ENCODE results near the gene ACAP2. TPM values are rescaled to one million over a fixed set of nuclear protein-coding genes. Genes with fewer than 3 reads are reported as not detected.

ACAP2 gene
- polyA plus RNA-seq, 1 donor from 2014 or later = 88.7 TPM

- Histone ChIP-seq H3K9me3 (ENCODE audit: low read length) (no peaks in the 10 kb centered on the region), H3K27ac (ENCODE audit: low read length) (no peak overlapping the region)
Observed at GRCh38 chr3:195312714-195313113, 130.1 kb downstream of the ACAP2 start.

GRCh38 chr3:195307711-195308110, 135.1 kb downstream of the ACAP2 start:
- H3K27ac ChIP-seq (ENCODE audit: low read length) = no peak overlapping the region
- H3K4me3 ChIP-seq (ENCODE audit: low read length) = no peak overlapping the region
- no peaks in the 10 kb centered on the region for H3K9me2 ChIP-seq (ENCODE audit: insufficient read depth, low read length)
- H4K20me1 ChIP-seq (ENCODE audit: insufficient read depth) = no peaks in the 10 kb centered on the region
- H3K4me2 ChIP-seq (ENCODE audit: low read length) = no peak overlapping the region
- H3K9me3 ChIP-seq (ENCODE audit: low read length) = no peaks in the 10 kb centered on the region
- H3K36me3 ChIP-seq (ENCODE audit: insufficient read depth, low read length) = no peaks in the 10 kb centered on the region
- no peak overlapping the region for H3K9ac ChIP-seq (ENCODE audit: low read length)
- TF ChIP-seq EZH2 (IDR thresholded peaks at IDR 0.05; ENCODE audit: borderline replicate concordance, insufficient read depth, low read length, poor library complexity, severe bottlenecking) = no peak
- no peak for TF ChIP-seq MXI1 (conservative IDR thresholded peaks at IDR 0.05; ENCODE audit: poor library complexity, severe bottlenecking)
- TF ChIP-seq TAF1 (IDR thresholded peaks at IDR 0.05; ENCODE audit: low read depth) = no peak
- no peaks in the 10 kb centered on the region for H3K27me3 ChIP-seq (ENCODE audit: insufficient read depth, low read depth, low read length)
- no peaks in the 10 kb centered on the region for H3F3A ChIP-seq (ENCODE audit: insufficient read depth, low read length, poor library complexity, severe bottlenecking)
- no peak overlapping the region for H2AFZ ChIP-seq (ENCODE audit: low read depth, low read length)
- H3K79me2 ChIP-seq (replicated peaks; ENCODE audit: insufficient read depth, low read length) = no peaks in the 10 kb centered on the region

More at GRCh38 chr3:195312714-195313113, 130.1 kb downstream of the ACAP2 start:
- Histone ChIP-seq H3K36me3 (ENCODE audit: insufficient read depth, low read length) (peaks cover 5% of the 10 kb centered on the region), H4K20me1 (ENCODE audit: insufficient read depth) (no peaks in the 10 kb centered on the region), H3F3A (ENCODE audit: insufficient read depth, low read length, poor library complexity, severe bottlenecking) (no peaks in the 10 kb centered on the region), H3K9ac (ENCODE audit: low read length) (no peak overlapping the region), H3K79me2 (replicated peaks; ENCODE audit: insufficient read depth, low read length) (no peaks in the 10 kb centered on the region), H3K4me3 (ENCODE audit: low read length) (no peak overlapping the region), H2AFZ (ENCODE audit: low read depth, low read length) (no peak overlapping the region), H3K4me2 (ENCODE audit: low read length) (no peak overlapping the region), H3K9me2 (ENCODE audit: insufficient read depth, low read length) (no peaks in the 10 kb centered on the region), H3K27me3 (ENCODE audit: insufficient read depth, low read depth, low read length) (no peaks in the 10 kb centered on the region)
- no peak for TF ChIP-seq EZH2 (IDR thresholded peaks at IDR 0.05; ENCODE audit: borderline replicate concordance, insufficient read depth, low read length, poor library complexity, severe bottlenecking)
- TF ChIP-seq SMC3 (conservative IDR thresholded peaks at IDR 0.05; ENCODE audit: poor library complexity) = no peak
- TF ChIP-seq, protein P1, sequence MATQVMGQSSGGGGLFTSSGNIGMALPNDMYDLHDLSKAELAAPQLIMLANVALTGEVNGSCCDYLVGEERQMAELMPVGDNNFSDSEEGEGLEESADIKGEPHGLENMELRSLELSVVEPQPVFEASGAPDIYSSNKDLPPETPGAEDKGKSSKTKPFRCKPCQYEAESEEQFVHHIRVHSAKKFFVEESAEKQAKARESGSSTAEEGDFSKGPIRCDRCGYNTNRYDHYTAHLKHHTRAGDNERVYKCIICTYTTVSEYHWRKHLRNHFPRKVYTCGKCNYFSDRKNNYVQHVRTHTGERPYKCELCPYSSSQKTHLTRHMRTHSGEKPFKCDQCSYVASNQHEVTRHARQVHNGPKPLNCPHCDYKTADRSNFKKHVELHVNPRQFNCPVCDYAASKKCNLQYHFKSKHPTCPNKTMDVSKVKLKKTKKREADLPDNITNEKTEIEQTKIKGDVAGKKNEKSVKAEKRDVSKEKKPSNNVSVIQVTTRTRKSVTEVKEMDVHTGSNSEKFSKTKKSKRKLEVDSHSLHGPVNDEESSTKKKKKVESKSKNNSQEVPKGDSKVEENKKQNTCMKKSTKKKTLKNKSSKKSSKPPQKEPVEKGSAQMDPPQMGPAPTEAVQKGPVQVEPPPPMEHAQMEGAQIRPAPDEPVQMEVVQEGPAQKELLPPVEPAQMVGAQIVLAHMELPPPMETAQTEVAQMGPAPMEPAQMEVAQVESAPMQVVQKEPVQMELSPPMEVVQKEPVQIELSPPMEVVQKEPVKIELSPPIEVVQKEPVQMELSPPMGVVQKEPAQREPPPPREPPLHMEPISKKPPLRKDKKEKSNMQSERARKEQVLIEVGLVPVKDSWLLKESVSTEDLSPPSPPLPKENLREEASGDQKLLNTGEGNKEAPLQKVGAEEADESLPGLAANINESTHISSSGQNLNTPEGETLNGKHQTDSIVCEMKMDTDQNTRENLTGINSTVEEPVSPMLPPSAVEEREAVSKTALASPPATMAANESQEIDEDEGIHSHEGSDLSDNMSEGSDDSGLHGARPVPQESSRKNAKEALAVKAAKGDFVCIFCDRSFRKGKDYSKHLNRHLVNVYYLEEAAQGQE (IDR thresholded peaks at IDR 0.05; ENCODE audit: borderline replicate concordance) = no peak
- TF ChIP-seq POLR2AphosphoS5 (IDR thresholded peaks at IDR 0.05) = no peak
- TF ChIP-seq RAD21 (conservative IDR thresholded peaks at IDR 0.05) = no peak
- TF ChIP-seq MXI1 (conservative IDR thresholded peaks at IDR 0.05; ENCODE audit: poor library complexity, severe bottlenecking) = no peak
- no peak for TF ChIP-seq CTCF (IDR thresholded peaks at IDR 0.05; ENCODE audit: poor library complexity, severe bottlenecking)
- no peak for TF ChIP-seq TAF1 (IDR thresholded peaks at IDR 0.05; ENCODE audit: low read depth)
- TF ChIP-seq EP300 (conservative IDR thresholded peaks at IDR 0.05; ENCODE audit: poor library complexity, severe bottlenecking) = no peak
